ENCODE results near the gene DMAC2L.
"Not testable (repeated sequence)": the region's sequence is repeated elsewhere in the genome, so short reads cannot be mapped to it uniquely, and the experiment has no call there.

DMAC2L gene

GRCh38 chr14:50311972-50312733 is at the start of gene DMAC2L, which contains the start of gene L2HGDH:
Gene DMAC2L (plus strand): TSS chr14:50312324. CDS start chr14:50321488, 9,164 bp downstream.
Gene L2HGDH (minus strand): TSS chr14:50312229. CDS start chr14:50312150, 79 bp downstream.
- DNase-seq = peak; percentile 94

- no peak for DNase-seq
Observed at GRCh38 chr14:50262865-50263264, 49.3 kb upstream of the DMAC2L start.

- no peak for DNase-seq
Observed at GRCh38 chr14:50263321-50263720, 48.8 kb upstream of the DMAC2L start.

- DNase-seq = no peak
Observed at GRCh38 chr14:50265029-50265428, 47.1 kb upstream of the DMAC2L start.

GRCh38 chr14:50270932-50271331 is 41.2 kb upstream of the DMAC2L start:
- DNase-seq = no peak

GRCh38 chr14:50272498-50272897 is 39.6 kb upstream of the DMAC2L start:
- no peak for DNase-seq

- no peak for DNase-seq
Observed at GRCh38 chr14:50285861-50286260, 26.3 kb upstream of the DMAC2L start.

GRCh38 chr14:50288146-50288545 is 24.0 kb upstream of the DMAC2L start:
- no peak for DNase-seq

- no peak for DNase-seq
Observed at GRCh38 chr14:50290306-50290705, 21.8 kb upstream of the DMAC2L start.

GRCh38 chr14:50299585-50299984 is 12.5 kb upstream of the DMAC2L start:
- no peak for DNase-seq

- DNase-seq = no peak
Observed at GRCh38 chr14:50301914-50302313, 10.2 kb upstream of the DMAC2L start.

GRCh38 chr14:50303744-50304471 is 8.2 kb upstream of the DMAC2L start:
- DNase-seq = no peak

- DNase-seq = no peak
Observed at GRCh38 chr14:50308363-50308915, 3.7 kb upstream of the DMAC2L start.

GRCh38 chr14:50310445-50310844 is 1.7 kb upstream of the DMAC2L start:
- DNase-seq = no peak

- DNase-seq = no peak
Observed at GRCh38 chr14:50311337-50311971, 670 bp upstream of the DMAC2L start.

- DNase-seq = no peak
Observed at GRCh38 chr14:50312734-50313054, 570 bp downstream of the DMAC2L start.

- not testable (repeated sequence) for DNase-seq
Observed at GRCh38 chr14:50314098-50314497, 2.0 kb downstream of the DMAC2L start.

GRCh38 chr14:50318031-50318626 is 6.0 kb downstream of the DMAC2L start:
- DNase-seq = peak; percentile 23

- DNase-seq = no peak
Observed at GRCh38 chr14:50319293-50319692, 7.2 kb downstream of the DMAC2L start.

- no peak for DNase-seq
Observed at GRCh38 chr14:50319721-50320120, 7.6 kb downstream of the DMAC2L start.

GRCh38 chr14:50320283-50320682 is 8.2 kb downstream of the DMAC2L start:
- peak; percentile 45 for DNase-seq

- DNase-seq = peak; percentile 95
Observed at GRCh38 chr14:50321009-50321660, 9.0 kb downstream of the DMAC2L start.

- DNase-seq = no peak
Observed at GRCh38 chr14:50331596-50331995, 19.5 kb downstream of the DMAC2L start.
